ENCODE data around the gene NLGN1. TPM values are rescaled to one million over a fixed set of nuclear protein-coding genes. Genes with fewer than 3 reads are reported as not detected.
A peak's percentile ranks its signal among the peaks of the same experiment; 100 is the strongest.

NLGN1 gene
- total RNA-seq, 2 donors from 2014 or later: 0.98 to 2.0 TPM

DNA sequence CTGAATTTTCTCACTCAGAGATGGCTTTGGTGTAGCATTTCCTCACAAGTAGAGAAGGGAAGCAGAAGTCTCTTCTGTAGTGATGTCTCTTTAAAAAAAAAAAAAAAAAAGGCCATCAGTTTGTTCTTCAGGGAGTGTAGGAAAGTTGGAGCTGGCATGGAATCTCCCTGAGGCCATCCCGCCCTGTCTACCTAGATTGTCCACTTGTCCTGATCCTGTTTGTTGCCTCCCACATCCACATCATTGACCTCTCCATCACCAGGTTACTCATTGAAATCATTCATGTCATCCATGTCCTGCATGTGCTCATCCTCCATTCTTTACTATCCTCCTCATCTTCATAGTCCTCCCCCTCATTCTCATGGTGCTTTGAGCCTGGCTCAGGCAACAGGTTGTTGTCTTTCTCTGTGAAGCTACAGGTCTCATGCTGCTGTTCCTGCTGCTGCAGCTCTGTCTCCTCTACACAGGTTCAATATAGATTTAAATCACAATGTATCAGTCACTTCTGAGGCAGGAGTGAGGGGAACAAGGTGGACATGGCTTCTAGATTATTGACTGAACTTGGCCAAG lies 905.3 kb downstream of the NLGN1 start:
- no peak for ATAC-seq
- intact Hi-C loops (cut with DNase I, micrococcal nuclease): no loop called here

DNA sequence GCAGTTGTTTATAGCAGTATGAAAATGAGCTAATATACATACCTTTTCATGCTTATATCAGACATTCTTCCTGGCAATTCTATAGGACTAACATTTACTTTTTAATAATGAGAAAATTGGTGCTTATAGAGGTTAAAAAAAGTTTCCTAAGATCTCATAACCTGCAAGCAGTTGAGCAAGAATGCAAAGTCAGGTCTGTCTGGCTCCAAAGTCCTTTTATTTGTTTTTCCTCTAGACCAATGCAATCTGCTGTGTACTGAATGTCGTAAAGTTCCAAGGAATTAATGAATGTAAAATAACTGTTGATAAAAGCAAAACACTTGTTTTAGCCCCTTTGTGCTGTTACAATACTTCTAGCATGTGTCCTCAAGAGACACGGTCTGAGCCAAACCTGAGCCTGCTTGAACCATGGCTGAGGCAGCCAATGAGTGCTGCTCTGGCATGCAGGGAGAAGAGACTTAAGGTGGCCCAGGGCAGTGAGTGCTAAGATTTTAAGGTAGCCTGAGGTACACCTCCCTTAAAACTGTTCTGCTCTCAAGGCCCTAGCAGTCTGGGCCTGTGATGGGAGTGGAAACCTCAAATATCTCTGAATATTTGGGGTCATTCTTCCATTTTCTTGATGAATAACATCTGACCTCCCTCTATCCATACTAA lies 906.5 kb downstream of the NLGN1 start:
- no peak for DNase-seq
- ATAC-seq: no peak
- intact Hi-C loops (cut with DNase I, micrococcal nuclease): no loop called here

More for the DNA sequence above, 905.3 kb downstream of the NLGN1 start:
- DNase-seq: no peak

DNA sequence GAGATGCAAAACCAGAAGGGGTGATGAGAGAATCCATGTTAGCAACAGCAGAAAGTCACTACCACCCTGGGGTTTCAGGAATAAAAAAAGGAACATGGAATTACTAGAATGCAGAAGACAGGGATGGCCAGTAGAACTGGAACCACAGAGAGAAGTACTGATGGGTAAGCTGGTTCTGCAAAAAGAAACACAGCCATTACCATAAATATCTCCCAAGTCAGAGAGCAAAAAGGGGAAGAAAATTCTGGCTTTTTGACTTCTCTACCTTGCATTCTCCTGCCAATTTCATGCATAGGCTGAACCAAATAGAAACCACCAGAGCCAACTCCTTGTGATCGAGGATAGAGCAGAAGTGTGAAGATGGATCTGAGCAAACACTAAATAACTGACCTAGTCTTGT lies 911.2 kb downstream of the NLGN1 start:
- intact Hi-C loops (cut with DNase I, micrococcal nuclease): no loop called here
- ATAC-seq (no peak), DNase-seq (no peak)

DNA sequence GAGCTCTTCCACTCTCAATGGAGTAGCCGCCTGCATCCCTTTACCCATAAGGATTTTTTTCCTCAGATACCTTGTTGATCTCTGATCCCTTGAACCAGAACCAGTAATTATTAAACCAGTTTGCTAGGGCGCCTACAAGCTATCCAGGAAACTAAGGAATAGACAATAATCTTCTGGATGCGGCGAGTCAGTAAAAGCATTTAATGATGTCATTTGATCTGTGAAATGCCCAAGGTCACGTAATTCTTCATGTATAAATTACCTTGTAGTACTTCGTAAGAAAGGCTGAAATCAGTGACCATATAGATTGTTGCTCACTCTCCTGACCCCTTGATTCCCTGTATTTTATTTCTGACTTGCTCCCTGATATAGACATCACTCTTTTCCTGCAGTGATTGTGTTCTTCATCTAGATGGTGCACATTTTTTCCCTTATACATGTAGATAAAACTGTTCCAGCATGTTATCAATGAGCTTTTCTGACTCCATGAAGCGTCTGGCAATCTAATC lies 913.0 kb downstream of the NLGN1 start:
- intact Hi-C loops (cut with DNase I, micrococcal nuclease): no loop called here
- DNase-seq (no peak), ATAC-seq (no peak)

DNA sequence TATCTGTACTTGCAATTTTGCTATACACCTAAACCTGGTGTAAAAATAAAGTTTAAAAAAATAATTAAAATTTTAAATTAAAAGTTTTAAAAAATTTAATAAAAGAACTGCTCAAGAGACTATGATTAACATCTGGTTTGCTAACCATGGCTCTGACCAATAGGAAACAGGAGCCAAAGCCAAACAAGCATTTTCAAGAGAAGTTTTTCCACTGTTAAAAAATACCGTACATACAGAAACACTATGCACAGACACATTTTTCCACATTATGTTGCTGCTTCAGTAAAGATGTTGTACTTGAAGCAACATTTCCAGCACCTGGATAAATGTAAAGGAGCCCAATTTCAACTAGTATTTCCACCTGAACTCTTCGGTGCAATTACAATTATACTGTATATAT lies 917.7 kb downstream of the NLGN1 start:
- no peak for DNase-seq
- intact Hi-C loops (cut with DNase I, micrococcal nuclease): no loop called here
- ATAC-seq: no peak

DNA sequence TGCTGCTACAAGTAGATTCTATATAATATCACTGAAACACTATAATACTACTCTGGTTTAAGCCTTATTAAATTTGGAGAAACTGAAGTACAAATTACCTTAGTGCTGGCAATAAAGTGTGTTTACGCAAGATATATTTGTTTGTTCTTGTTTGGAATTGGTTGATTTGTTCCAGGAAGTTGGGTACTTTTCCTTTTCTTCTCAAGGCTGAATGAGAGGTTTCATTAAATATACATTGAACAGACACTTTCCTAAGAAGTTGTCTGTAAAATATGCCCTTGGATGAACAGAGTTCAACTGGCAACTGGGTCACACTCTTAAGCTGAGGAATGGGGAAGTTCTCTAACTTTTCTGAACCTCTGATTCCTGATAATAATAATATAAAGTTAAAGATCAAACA lies 919.5 kb downstream of the NLGN1 start:
- DNase-seq (no peak), ATAC-seq (no peak)
- intact Hi-C loops (cut with DNase I, micrococcal nuclease): no loop called here

DNA sequence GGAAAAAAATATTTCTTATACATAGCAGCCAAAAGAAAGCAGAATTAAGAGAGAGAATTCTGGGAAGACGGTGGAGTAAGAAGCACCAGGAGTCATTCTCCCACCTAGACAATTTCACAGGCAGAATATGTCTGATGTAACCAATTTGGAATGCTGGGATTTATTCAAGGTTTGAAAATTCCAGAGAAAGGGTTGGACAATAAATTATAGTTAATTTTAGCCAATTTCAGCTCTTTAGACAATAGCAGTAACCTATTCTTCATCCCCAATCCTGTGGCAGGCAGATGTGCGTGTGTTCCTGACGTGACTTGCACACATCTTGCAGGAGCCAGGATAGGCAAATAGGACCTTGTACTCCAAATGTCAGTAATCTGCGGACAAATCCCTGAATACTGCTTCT lies 920.6 kb downstream of the NLGN1 start:
- DNase-seq (no peak), ATAC-seq (no peak)
- intact Hi-C loops (cut with DNase I, micrococcal nuclease): no loop called here

DNA sequence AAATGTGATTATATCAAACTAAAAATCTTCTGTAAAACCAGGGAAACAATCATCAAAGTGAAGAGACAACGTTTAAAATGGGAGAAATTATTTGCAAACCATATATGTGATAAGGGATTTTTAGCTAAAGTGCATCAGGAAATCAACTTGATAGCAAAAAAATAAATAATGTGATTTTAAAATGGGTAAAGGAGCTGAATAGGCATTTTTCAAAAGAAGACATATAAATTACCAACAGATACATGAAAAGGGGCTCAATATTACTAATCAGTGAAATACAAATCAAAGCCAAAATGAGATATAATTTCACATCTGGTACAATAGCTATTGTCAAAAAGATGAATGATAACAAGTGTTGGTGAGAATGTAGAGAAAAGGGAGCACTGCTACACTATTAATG lies 924.0 kb downstream of the NLGN1 start:
- intact Hi-C loops (cut with DNase I, micrococcal nuclease): no loop called here
- ATAC-seq (no peak), DNase-seq (no peak)

DNA sequence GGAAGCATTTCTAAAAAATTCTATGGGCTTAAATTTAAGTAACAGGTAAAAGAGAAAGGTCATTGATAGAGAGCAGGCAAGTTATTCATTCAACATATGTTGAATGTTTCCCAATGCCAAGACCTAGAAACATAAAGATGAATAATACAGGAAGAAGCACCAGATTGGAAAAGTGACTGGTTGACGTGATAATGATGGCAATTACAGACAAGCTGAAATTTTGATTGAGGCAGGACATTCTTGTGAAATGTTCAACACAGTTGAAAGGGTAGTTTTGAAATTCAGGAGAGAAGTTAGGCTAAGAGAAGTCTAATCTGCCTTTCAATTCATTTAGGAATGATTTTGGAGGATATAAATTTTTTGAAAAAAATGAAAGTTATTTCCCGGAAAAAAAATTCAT lies 925.2 kb downstream of the NLGN1 start:
- no peak for DNase-seq
- intact Hi-C loops (cut with DNase I, micrococcal nuclease): no loop called here
- ATAC-seq: no peak

DNA sequence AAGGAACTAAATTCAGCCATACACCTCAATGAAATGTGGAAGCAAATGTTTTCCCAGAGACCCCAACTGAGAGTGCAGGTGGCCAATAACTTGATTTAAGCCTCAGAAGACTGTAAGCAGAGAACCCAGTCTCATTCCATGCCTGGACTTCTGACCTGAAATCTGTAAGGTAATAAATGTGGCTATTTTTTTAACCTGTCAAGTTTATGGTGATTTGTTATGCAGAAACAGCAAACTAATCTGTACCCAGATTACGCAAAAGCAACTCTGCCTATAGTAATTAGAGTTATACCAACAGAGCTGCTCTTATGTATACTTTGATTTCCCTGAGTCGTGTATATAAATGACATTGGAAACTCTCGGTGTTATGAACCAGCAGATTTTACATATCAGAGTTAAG lies 927.6 kb downstream of the NLGN1 start:
- intact Hi-C loops (cut with DNase I, micrococcal nuclease): no loop called here
- peak; percentile 36 for ATAC-seq

DNA sequence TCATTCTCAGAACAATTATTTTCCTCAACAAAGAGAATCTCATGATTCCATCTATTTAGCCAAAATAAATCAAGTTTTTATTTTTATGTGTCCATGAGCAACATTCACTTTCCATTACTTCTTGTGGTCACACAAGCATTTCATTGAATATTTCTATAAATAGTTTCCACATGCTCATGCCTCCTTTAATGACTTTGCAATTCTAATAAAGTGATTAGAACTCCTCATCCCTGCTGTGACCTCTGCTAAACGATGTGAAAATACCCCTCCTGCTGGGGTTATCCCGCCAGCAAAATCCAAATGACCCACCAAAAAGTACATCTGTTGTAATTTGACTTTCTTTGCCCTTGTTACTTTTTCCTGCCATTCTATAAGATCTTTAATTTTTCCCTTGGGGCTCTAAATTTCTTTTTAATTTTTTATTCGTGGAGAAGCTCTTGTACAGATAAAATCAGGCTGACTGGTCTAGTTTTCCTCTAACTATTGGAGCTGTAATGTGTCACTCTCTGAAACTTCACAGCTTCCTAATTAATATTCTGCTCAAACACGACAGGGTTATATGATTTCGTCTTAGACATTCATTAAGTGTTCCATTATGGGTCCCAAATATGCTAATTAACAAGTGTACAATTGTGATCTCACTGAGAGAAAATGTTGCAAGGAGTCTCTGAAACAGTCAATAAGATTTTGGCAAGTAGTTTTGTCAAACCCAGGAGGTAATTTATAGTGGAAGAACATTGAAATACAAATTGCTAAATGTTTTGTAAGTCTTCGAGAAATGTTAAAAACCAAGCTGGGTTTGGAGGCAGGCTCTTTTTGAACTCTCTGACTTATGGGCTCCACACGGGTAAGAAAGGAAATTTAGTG lies 928.5 kb downstream of the NLGN1 start:
- intact Hi-C loops (cut with DNase I, micrococcal nuclease): no loop called here
- ATAC-seq: no peak
- DNase-seq: no peak

More for the DNA sequence above, 927.6 kb downstream of the NLGN1 start:
- no peak for DNase-seq

DNA sequence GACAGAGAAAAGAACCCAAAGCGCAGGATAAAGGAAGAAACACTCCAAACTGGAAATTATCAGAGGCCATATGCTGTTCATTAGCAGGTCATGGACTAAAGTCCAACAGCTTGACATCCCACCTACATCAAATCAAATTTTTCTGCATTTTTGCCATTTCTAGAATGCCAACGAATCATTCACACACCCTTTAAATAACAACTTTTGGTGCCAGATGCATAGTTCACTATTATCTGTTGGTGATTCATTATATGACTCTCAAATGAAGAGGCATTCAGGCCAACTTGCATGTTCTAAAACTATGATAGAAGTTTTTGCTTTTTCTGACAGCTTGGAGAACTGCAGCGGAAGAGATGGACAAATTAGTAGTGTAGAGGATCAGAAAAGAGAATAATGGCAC lies 931.8 kb downstream of the NLGN1 start:
- no peak for ATAC-seq
- intact Hi-C loops (cut with DNase I, micrococcal nuclease): no loop called here
- no peak for DNase-seq

DNA sequence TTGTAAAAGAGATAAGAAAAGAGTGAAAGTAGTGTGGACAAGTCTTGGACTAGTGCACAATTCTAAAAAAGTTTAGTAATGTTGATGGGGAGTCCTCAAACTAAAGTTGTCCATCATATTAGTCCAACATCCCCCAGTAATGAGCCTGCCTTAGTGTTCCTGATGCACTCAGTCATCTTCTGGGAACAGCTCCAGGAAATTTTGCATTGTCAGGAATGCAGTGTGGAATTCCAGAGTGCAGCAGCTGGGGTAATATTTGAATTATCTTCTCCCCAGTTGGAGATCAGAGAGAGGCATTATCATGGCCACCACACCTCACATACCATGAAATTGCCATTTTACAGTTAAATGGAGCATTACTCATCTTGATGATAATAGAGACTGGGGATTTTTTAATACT lies 932.8 kb downstream of the NLGN1 start:
- intact Hi-C loops (cut with DNase I, micrococcal nuclease): no loop called here
- ATAC-seq (no peak), DNase-seq (no peak)

DNA sequence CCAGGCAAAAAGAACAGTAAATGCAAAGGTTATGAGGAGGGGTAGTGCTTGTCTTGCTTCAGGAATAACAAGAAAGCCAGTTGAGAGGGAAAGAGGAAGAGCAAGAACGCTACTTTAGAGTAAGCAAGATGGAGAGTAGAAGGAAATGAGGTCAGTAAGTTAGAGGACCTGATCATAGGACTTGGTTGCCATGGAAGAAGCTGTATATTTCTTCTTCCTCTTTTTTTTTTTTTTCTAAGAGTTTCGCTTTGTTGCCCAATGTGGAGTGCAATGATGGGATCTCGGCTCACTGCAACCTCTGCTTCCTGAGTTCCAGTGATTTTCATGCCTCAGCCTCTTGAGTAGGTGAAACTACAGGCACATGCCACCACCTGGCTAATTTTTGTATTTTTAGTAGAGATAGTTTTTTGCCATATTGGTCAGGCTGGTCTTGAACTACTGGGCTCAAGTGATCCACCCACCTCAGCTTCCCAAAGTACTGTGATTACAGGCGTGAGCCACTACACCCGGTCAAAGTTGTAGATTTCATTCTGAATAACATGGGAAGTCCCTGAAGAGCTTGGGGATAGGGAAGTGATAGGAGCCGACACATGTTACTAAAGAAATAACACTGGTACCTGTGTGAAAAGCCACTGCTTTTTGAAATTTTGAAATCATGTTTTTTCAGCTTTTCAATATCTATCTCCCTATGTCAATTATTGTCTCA lies 933.7 kb downstream of the NLGN1 start:
- ATAC-seq (no peak), DNase-seq (no peak)
- intact Hi-C loops (cut with DNase I, micrococcal nuclease): no loop called here

DNA sequence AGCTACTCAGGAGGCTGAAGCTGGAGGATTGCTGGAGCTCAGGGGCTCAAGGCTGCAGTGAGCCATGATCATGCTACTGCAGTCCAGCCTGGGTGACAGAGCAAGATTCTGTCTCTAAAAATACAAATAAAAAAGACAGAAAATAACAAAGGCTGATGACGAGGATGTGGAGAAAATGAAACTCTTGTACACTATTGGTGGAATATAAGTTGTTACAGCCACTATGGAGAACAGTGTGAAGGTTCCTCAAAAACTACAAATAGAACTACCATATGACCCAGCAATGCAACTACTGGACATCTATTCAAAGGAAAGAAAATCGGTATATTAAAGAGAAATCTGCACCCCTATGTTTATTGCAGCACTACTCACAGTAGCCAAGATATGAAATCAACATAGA lies 934.8 kb downstream of the NLGN1 start:
- ATAC-seq (no peak), DNase-seq (no peak)
- intact Hi-C loops (cut with DNase I, micrococcal nuclease): no loop called here

DNA sequence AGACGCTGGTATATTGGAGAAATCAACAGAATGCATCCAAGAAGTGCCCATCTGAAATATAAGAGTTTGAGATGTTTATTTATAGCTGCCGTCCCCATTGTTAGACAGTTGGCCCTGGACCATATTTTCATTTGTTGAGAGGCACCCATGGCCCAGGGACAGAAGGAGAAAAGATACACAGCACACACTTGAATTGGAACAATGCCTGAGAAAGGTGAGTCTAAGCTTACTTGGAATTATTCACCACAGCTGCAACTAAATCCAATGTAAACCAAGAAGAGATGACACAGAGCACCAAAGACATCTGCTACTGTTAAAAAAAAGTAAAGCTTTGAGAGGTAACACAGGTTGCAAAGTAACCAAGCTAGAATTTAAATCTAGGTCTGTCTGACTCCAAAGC lies 936.1 kb downstream of the NLGN1 start:
- DNase-seq: no peak
- intact Hi-C loops (cut with DNase I, micrococcal nuclease): no loop called here

DNA sequence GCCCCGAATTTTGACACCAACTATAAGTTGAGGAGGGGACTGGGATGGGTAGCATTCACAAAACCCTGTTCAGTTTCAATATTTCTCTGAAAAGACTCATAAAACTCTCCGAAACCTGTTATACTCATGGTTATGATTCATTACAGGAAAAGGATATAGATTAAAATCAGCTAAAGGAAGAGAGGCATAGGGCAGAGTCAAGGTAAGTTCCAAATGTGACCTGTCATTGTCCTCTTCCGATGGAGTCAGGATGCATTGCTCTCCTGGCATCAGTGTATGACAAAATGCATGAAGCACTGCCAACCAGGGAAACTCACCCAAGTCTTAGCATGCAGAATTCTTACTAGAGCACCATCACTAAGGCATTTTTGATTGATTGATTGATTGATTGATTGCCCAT lies 936.6 kb downstream of the NLGN1 start:
- intact Hi-C loops (cut with DNase I, micrococcal nuclease): no loop called here
- DNase-seq (no peak), ATAC-seq (no peak)

More for the DNA sequence above, 936.1 kb downstream of the NLGN1 start:
- no peak for ATAC-seq

DNA sequence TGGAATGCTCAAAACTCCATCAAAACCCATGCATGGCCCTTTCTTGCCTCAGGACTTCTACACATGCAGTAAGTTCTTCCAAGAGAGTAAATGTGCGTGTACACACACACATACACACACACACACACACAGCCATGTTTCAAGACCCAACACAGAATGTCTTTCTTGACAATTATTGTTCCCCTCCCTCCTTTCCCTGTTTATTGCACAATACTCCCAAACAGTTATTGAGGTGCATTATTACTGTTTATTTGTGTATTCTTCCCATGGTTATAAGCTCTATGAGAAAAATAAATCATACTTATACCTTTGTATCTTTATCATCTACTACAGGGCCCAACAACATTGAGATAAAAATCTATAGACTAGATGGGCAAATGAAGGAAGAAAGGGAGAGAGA lies 937.8 kb downstream of the NLGN1 start:
- no peak for DNase-seq
- ATAC-seq: no peak
- intact Hi-C loops (cut with DNase I, micrococcal nuclease): no loop called here

DNA sequence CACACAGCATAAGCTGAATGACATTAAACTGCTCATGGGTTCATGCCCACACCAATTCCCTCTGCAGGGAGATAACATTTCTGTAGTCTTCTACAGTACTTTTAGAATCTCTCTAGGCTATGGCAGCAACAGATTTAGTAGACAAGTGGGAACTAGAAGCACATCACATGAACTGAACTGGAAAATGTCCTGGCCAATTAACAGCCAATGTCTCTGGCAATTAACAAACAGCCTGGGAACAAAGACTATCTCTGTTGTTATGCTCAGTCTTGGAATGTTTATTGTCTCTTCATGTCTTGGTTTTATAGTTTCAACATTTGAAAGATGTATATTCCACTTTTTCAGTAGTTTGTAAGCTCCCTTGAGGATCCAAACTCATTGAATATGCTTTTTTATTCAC lies 938.4 kb downstream of the NLGN1 start:
- ATAC-seq (no peak), DNase-seq (no peak)
- intact Hi-C loops (cut with DNase I, micrococcal nuclease): no loop called here

All from left colon (tissue), 2 donors.